HCT116 (cell line): ENCODE measurements around the gene COA1. TPM values are rescaled to one million over a fixed set of nuclear protein-coding genes. Genes with fewer than 3 reads are reported as not detected.

Source experiments
- total RNA-seq: library from RNA; stranded (reverse); gene quantifications from one replicate; pipeline ENCODE4 v1.2.1, GENCODE V29; 2021; ENCODE audit not compliant: unreplicated experiment

COA1 gene
- total RNA-seq, 1 experiment from 2014 or later: 78.5 TPM

Other genes starting within 250 kb of the COA1 start
- gene STK17A, start 146.4 kb downstream of the COA1 start, total RNA-seq: 14.8 TPM
- 29.7 TPM for gene BLVRA, start 29.2 kb upstream of the COA1 start, total RNA-seq
- 156 TPM for gene MRPS24, start 140.0 kb upstream of the COA1 start, total RNA-seq
- gene URGCP, start 177.1 kb upstream of the COA1 start, total RNA-seq: 28.0 TPM
- 12.9 TPM for gene UBE2D4, start 196.9 kb upstream of the COA1 start, total RNA-seq